Mesothelial cell of epicardium (in vitro differentiated cells): ENCODE measurements around the gene SERPINA3. TPM values are rescaled to one million over a fixed set of nuclear protein-coding genes. Genes with fewer than 3 reads are reported as not detected.
"Not testable (repeated sequence)": the region's sequence is repeated elsewhere in the genome, so short reads cannot be mapped to it uniquely, and the experiment has no call there.

Experiments used
- DNase-seq, 2 experiments: peaks; one replicate each; pipeline ENCODE4 v3.0.0; 2021; ENCODE audit warnings: low spot score in 2 of 2; ENCODE audit not compliant: unreplicated experiment in 2 of 2
- H3K27ac Mint-ChIP-seq: 2 replicates; pipeline ENCODE4 v1.8.0; 2021; ENCODE audit warnings: mixed read lengths
- H3K27me3 Mint-ChIP-seq: 2 replicates; pipeline ENCODE4 v1.8.0; 2021; ENCODE audit warnings: low read depth, mixed read lengths
- H3K36me3 Mint-ChIP-seq: 2 replicates; pipeline ENCODE4 v1.8.0; 2021; ENCODE audit warnings: mixed read lengths
- H3K4me1 Mint-ChIP-seq: 2 replicates; pipeline ENCODE4 v1.8.0; 2021; ENCODE audit warnings: mixed read lengths
- H3K4me3 Mint-ChIP-seq: 2 replicates; pipeline ENCODE4 v1.8.0; 2021; ENCODE audit warnings: mild to moderate bottlenecking, moderate library complexity, mixed read lengths
- H3K9me3 Mint-ChIP-seq: 2 replicates; pipeline ENCODE4 v1.8.0; 2021; ENCODE audit warnings: mixed read lengths
- CTCF ChIP-seq: fragments of 200-600 bp; sonication (generic); IDR thresholded peaks from one replicate; pipeline ENCODE4 v1.5.0; 2021; ENCODE audit warnings: antibody characterized with exemption; ENCODE audit not compliant: unreplicated experiment
- total RNA-seq: library from RNA; stranded (reverse); gene quantifications from 3 replicates; pipeline ENCODE4 v1.2.1, GENCODE V29; 2021

SERPINA3 gene
- total RNA-seq, 1 donor from 2014 or later: 0.29 TPM

- H3K9me3 Mint-ChIP-seq: peaks cover 7% of the 10 kb centered on the region
- H3K27ac Mint-ChIP-seq: no peak overlapping the region
- no peaks in the 10 kb centered on the region for H3K36me3 Mint-ChIP-seq
- TF ChIP-seq CTCF: no peak
- H3K27me3 Mint-ChIP-seq: peaks cover 2% of the 10 kb centered on the region
- DNase-seq: no peak
- H3K4me3 Mint-ChIP-seq: no peak overlapping the region
- peaks cover 14% of the 10 kb centered on the region for H3K4me1 Mint-ChIP-seq
Measured at GRCh38 chr14:94605361-94605760, 6.8 kb upstream of the SERPINA3 start.

DNA sequence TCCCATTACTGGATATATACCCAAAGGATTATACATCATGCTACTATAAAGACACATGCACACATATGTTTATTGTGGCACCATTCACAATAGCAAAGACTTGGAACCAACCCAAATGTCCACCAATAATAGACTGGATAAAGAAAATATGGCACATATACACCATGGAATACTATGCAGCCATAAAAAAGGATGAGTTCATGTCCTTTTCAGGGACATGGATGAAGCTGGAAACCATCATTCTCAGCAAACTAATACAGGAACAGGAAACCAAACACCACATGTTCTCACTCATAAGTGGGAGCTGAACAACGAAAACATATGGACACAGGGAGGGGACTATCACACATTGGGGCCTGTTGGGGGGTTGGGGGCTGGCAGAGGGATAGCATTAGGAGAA lies 3.2 kb upstream of the SERPINA3 start:
- not testable (repeated sequence) for DNase-seq, H3K27me3 Mint-ChIP-seq, H3K36me3 Mint-ChIP-seq, H3K4me1 Mint-ChIP-seq, H3K4me3 Mint-ChIP-seq, H3K27ac Mint-ChIP-seq, H3K9me3 Mint-ChIP-seq

DNA sequence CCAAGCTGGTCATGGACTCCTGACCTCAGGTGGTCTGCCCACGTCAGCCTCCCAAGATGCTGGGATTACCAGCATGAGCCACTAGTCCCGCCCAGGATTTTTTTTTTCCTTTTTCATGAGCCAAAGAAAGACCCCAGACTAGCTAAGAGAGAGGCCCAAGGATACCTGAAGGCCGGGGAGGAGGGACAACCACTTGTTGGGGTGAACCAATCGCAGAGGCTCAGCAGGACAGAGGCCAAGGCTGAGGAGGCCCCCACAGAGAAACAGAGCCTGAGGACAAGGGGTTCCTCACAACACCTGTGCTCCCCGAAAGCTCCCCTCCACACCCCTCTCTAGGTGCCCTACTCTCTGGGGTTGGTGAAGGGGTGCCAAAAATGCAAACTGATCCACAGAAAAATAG lies 1.0 kb upstream of the SERPINA3 start:
- H3K9me3 Mint-ChIP-seq: peaks cover 10% of the 10 kb centered on the region
- no peak overlapping the region for H3K4me3 Mint-ChIP-seq
- no peak for DNase-seq
- TF ChIP-seq CTCF: no peak
- H3K36me3 Mint-ChIP-seq: no peaks in the 10 kb centered on the region
- peaks cover 3% of the 10 kb centered on the region for H3K27me3 Mint-ChIP-seq
- no peaks in the 10 kb centered on the region for H3K4me1 Mint-ChIP-seq
- H3K27ac Mint-ChIP-seq: no peak overlapping the region

GRCh38 chr14:94612580-94613554 lies 676 bp downstream of the SERPINA3 start:
- H3K4me1 Mint-ChIP-seq: no peaks in the 10 kb centered on the region
- H3K36me3 Mint-ChIP-seq: peaks cover 3% of the 10 kb centered on the region
- no peak overlapping the region for H3K4me3 Mint-ChIP-seq
- no peak for DNase-seq
- TF ChIP-seq CTCF: no peak
- H3K27ac Mint-ChIP-seq: no peak overlapping the region
- peaks cover 2% of the 10 kb centered on the region for H3K27me3 Mint-ChIP-seq
- H3K9me3 Mint-ChIP-seq: peaks cover 27% of the 10 kb centered on the region

DNA sequence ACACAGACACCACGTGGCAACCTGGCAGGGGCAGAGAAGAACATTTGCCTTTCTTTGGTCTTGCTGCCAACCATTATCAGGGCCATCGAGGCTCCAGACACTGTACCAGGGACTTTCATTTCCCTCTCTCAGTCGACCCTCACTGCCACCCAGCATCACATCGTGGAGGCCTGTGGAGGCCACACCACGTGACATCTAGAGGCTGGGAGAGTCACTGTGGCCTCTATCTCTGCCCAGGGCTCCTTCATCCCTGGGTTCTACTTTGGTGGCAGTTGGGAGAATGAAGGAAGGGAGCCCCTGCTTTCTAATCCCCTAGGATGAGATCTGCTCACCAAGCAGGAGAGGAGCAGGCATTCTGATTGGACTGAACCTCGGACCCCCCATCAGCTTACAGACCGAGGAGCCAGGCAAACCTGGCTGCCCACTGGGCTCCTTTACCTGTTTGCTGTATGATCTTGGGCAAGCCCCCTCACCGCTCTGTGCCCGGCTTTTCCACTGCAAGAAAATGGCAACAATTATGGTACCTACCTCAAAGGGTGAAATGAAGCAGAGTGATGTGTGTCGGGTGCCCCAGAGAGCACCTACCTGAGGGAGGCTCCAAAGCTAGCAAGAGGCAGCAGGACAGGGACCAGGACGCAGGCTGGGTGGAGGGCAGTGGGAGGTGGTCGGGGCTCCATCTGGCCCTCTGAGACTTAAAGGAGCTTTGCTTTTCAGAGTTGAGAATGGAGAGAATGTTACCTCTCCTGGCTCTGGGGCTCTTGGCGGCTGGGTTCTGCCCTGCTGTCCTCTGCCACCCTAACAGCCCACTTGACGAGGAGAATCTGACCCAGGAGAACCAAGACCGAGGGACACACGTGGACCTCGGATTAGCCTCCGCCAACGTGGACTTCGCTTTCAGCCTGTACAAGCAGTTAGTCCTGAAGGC lies 1.8 kb downstream of the SERPINA3 start:
- no peak overlapping the region for H3K27ac Mint-ChIP-seq

More for the DNA sequence above, 1.8 kb downstream of the SERPINA3 start:
- H3K4me3 Mint-ChIP-seq: no peak overlapping the region
- peaks cover 35% of the 10 kb centered on the region for H3K9me3 Mint-ChIP-seq
- DNase-seq: no peak
- H3K4me1 Mint-ChIP-seq: no peaks in the 10 kb centered on the region
- H3K27me3 Mint-ChIP-seq: peaks cover 1% of the 10 kb centered on the region
- TF ChIP-seq CTCF: no peak
- H3K36me3 Mint-ChIP-seq: peaks cover 8% of the 10 kb centered on the region
